Measurements from ENCODE around the gene CCDC142. TPM values are rescaled to one million over a fixed set of nuclear protein-coding genes. Genes with fewer than 3 reads are reported as not detected.

The CCDC142 gene
- total and polyA plus RNA-seq, 9 of the 15 experiments (the other 6 are each of a cell fraction or from before 2014, with no cell fraction given) = 0.55 to 11.7 (median 7.2) TPM

- POLR2A ChIA-PET = no interaction called here
- in situ Hi-C loops (cut with MboI) = no loop called here
- intact Hi-C loops (cut with micrococcal nuclease) = no loop called here
Observed at GRCh38 chr2:74462786-74463105, 20.1 kb downstream of the CCDC142 start.

More at GRCh38 chr2:74462786-74463105, 20.1 kb downstream of the CCDC142 start:
- no TSS peak for BruUV-seq (replicated peaks)
- TF ChIP-seq ZNF398 (CRISPR knock-in tag; IDR thresholded peaks at IDR 0.05) (no peak), SNIP1 (IDR thresholded peaks at IDR 0.05; ENCODE audit: low read depth) (no peak), TCF15 (CRISPR knock-in tag; IDR thresholded peaks at IDR 0.05) (no peak), RBM14 (IDR thresholded peaks at IDR 0.05; ENCODE audit: borderline replicate concordance, insufficient read depth, low read depth, low read length) (no peak), NCOA6 (IDR thresholded peaks at IDR 0.05) (no peak), UBTF (IDR thresholded peaks at IDR 0.05; ENCODE audit: borderline replicate concordance in 1 of 2, low read depth in 2 of 2, low read length in 2 of 2) (no peak), ZNF24 (IDR thresholded peaks at IDR 0.05) (no peak), MYBL2 (IDR thresholded peaks at IDR 0.05; ENCODE audit: low read depth) (no peak), MYBL2 (CRISPR knock-in tag; IDR thresholded peaks at IDR 0.05; ENCODE audit: borderline replicate concordance) (no peak), COPS2 (conservative IDR thresholded peaks at IDR 0.05) (no peak)
- WGBS (ENCODE audit: insufficient coverage, low coverage, missing lambda C conversion rate) = 96% methylated on average over 4 of the region's 4 CpGs
- DNase-seq (ENCODE audit: extremely low read depth in 1 of 4, low spot score in 3 of 4) (no peak), FAIRE-seq (no peak), ATAC-seq (no peak)
- Histone ChIP-seq H3K36me3 (ENCODE audit: control insufficient read depth, insufficient read depth, low read length) (peaks cover 25% of the 10 kb centered on the region), H3K27me3 (ENCODE audit: control insufficient read depth in 2 of 2, insufficient read depth in 2 of 2, low read length in 2 of 2) (no peaks in the 10 kb centered on the region), H2AFZ (ENCODE audit: low read depth, low read length) (no peak overlapping the region), H3K27ac (ENCODE audit: extremely low read depth, low read depth, low read length) (no peak overlapping the region), H4K20me1 (replicated peaks; ENCODE audit: control insufficient read depth, insufficient read depth, low read length) (no peaks in the 10 kb centered on the region; the same call in 1 of the 2 replicates), H3K9ac (ENCODE audit: insufficient read depth in 1 of 2, low read depth in 2 of 2, low read length in 2 of 2) (no peak overlapping the region), H3K4me1 (replicated peaks in 1 of 2; ENCODE audit: control insufficient read depth in 2 of 2, insufficient read depth in 2 of 2, low read length in 2 of 2) (peaks cover 7 to 44% of the 10 kb centered on the region in 2 experiments; a peak in 4 of 5 replicates), H3K9me1 (ENCODE audit: control insufficient read depth, insufficient read depth, low read length) (no peaks in the 10 kb centered on the region), H3K4me2 (ENCODE audit: insufficient read depth, low read length) (no peak overlapping the region), H3K4me3 (no peak overlapping the region), H3K9me3 (replicated peaks; ENCODE audit: control insufficient read depth, insufficient read depth, low read depth, low read length) (no peaks in the 10 kb centered on the region), H3K79me2 (ENCODE audit: control insufficient read depth, insufficient read depth, low read length) (peaks cover 21% of the 10 kb centered on the region)
- CTCF ChIA-PET (ENCODE audit: low intra/inter-chr PET ratio) = interaction anchor here (0.6 kb wide), 1 partner anchor 63 kb away, joined by 3 read pairs; no protein-coding TSS in a partner anchor

All from K562 (cell line).